ENCODE results near the gene NRF1. TPM values are rescaled to one million over a fixed set of nuclear protein-coding genes. Genes with fewer than 3 reads are reported as not detected.

The NRF1 gene
- total RNA-seq, 1 experiment from 2014 or later: 22.5 TPM

- no peak overlapping the region for H3K9ac ChIP-seq (ENCODE audit: low read length)
- H3K4me2 ChIP-seq (ENCODE audit: low read depth, low read length, poor library complexity, severe bottlenecking): no peak overlapping the region
- no peaks in the 10 kb centered on the region for H3K9me2 ChIP-seq (replicated peaks; ENCODE audit: insufficient read depth, low read length)
- no peaks in the 10 kb centered on the region for H3K79me2 ChIP-seq (ENCODE audit: low read length)
- H3K4me3 ChIP-seq (ENCODE audit: low read length): no peak overlapping the region
- H3K27me3 ChIP-seq (ENCODE audit: low read length): no peaks in the 10 kb centered on the region
- DNase-seq: no peak
- H2AFZ ChIP-seq (ENCODE audit: low read length): no peak overlapping the region
- H4K20me1 ChIP-seq (ENCODE audit: insufficient read depth, low read depth, low read length): no peaks in the 10 kb centered on the region
- H3K9me3 ChIP-seq (ENCODE audit: low read length): no peaks in the 10 kb centered on the region
- no peaks in the 10 kb centered on the region for H3K4me1 ChIP-seq (ENCODE audit: low read length)
- H3K27ac ChIP-seq (ENCODE audit: low read length): no peak overlapping the region
- no peaks in the 10 kb centered on the region for H3K36me3 ChIP-seq (ENCODE audit: insufficient read depth, low read length)
Measured at GRCh38 chr7:129742256-129742655, 130.7 kb downstream of the NRF1 start.

DNA sequence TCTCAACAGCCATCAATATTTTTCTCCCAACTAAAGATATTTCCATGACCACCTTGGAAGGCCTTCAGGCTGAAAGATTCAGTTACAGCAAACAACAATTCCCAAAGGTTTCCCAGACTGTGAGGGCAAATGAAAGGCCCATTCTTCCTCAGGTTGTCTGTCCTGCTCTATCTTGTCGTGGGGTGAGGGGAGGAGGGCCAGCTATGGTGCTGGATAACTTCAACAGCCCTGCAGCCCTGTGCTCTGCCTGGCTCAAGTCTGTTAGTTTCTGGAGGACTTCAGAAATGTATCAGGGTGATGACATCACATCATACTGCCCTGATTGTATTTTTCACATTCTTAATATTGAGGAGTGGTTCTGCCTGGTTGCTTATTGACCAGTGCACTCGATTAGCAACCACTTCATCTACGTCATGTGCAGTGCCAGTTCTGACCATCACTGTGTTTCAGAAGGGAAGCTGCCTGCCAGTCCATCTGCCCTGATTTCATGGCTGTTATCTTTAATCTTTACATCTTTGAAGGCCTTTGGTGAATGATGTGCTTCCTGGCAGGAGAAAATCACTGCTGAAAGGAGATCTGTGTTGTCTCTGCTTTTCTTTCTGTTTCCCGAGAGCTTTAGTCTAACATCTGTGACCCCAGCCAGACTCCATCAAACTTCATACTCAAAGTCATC, 135.5 kb downstream of the NRF1 start:
- Histone ChIP-seq H4K20me1 (ENCODE audit: insufficient read depth, low read depth, low read length) (no peaks in the 10 kb centered on the region), H3K4me1 (ENCODE audit: low read length) (no peaks in the 10 kb centered on the region), H3K27me3 (ENCODE audit: low read length) (no peaks in the 10 kb centered on the region), H3K9ac (ENCODE audit: low read length) (no peak overlapping the region), H3K27ac (ENCODE audit: low read length) (no peak overlapping the region), H3K79me2 (ENCODE audit: low read length) (no peaks in the 10 kb centered on the region), H3K9me3 (ENCODE audit: low read length) (no peaks in the 10 kb centered on the region), H3K4me3 (ENCODE audit: low read length) (no peak overlapping the region), H3K4me2 (ENCODE audit: low read depth, low read length, poor library complexity, severe bottlenecking) (no peak overlapping the region), H2AFZ (ENCODE audit: low read length) (no peak overlapping the region), H3K9me2 (replicated peaks; ENCODE audit: insufficient read depth, low read length) (no peaks in the 10 kb centered on the region), H3K36me3 (ENCODE audit: insufficient read depth, low read length) (no peaks in the 10 kb centered on the region)
- no peak for DNase-seq

DNA sequence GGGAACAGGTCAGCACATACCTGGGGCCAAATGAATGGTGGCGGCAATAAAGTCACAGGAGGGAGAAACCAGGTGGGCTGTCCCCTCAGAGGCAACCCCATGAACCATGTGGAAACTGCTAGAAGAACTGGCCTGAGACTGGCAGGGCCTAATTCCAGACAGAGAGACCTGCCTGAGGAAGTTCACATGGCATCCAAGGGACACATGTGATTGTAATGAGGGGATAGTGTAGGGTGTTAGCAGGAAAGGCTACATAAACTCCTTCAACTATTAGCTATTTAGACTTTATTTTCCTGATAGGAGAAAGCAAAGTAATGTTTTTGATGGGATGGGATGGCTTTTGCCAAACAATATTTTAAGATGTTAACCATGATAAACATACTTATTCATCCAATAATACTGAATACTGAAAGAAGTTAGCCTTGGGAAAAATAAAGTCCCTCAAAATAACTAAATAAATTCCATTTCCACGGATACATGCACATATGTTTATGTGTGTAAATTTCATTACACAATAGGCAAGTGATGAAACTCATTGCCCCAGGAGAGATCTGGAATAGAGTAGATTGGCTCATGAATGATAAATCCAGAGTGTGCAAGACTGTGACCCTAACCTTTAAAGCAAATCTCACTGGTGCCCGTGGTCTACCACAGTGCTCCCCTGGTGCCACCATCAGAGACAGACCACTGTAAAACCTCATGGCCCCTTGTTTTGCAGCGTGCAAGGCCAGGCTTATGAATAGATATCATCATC, 137.0 kb downstream of the NRF1 start:
- Histone ChIP-seq H3K27ac (ENCODE audit: low read length) (no peak overlapping the region), H3K4me2 (ENCODE audit: low read depth, low read length, poor library complexity, severe bottlenecking) (no peak overlapping the region), H3K27me3 (ENCODE audit: low read length) (no peaks in the 10 kb centered on the region), H3K4me1 (ENCODE audit: low read length) (no peaks in the 10 kb centered on the region), H2AFZ (ENCODE audit: low read length) (no peak overlapping the region), H3K36me3 (ENCODE audit: insufficient read depth, low read length) (no peaks in the 10 kb centered on the region), H3K4me3 (ENCODE audit: low read length) (no peak overlapping the region), H3K9me3 (ENCODE audit: low read length) (no peaks in the 10 kb centered on the region), H3K79me2 (ENCODE audit: low read length) (no peaks in the 10 kb centered on the region), H3K9ac (ENCODE audit: low read length) (no peak overlapping the region), H3K9me2 (replicated peaks; ENCODE audit: insufficient read depth, low read length) (no peaks in the 10 kb centered on the region), H4K20me1 (ENCODE audit: insufficient read depth, low read depth, low read length) (no peaks in the 10 kb centered on the region)
- DNase-seq: no peak

GRCh38 chr7:129750091-129750490, 138.6 kb downstream of the NRF1 start:
- H4K20me1 ChIP-seq (ENCODE audit: insufficient read depth, low read depth, low read length): no peaks in the 10 kb centered on the region
- H3K9me3 ChIP-seq (ENCODE audit: low read length): no peaks in the 10 kb centered on the region
- no peaks in the 10 kb centered on the region for H3K79me2 ChIP-seq (ENCODE audit: low read length)
- no peaks in the 10 kb centered on the region for H3K4me1 ChIP-seq (ENCODE audit: low read length)
- no peak overlapping the region for H3K27ac ChIP-seq (ENCODE audit: low read length)
- H3K36me3 ChIP-seq (ENCODE audit: insufficient read depth, low read length): no peaks in the 10 kb centered on the region
- no peaks in the 10 kb centered on the region for H3K27me3 ChIP-seq (ENCODE audit: low read length)
- no peak overlapping the region for H2AFZ ChIP-seq (ENCODE audit: low read length)
- no peak overlapping the region for H3K4me3 ChIP-seq (ENCODE audit: low read length)
- no peak for DNase-seq
- no peak overlapping the region for H3K9ac ChIP-seq (ENCODE audit: low read length)
- H3K4me2 ChIP-seq (ENCODE audit: low read depth, low read length, poor library complexity, severe bottlenecking): no peak overlapping the region
- no peaks in the 10 kb centered on the region for H3K9me2 ChIP-seq (replicated peaks; ENCODE audit: insufficient read depth, low read length)

GRCh38 chr7:129750501-129750900, 139.0 kb downstream of the NRF1 start:
- Histone ChIP-seq H3K36me3 (ENCODE audit: insufficient read depth, low read length) (no peaks in the 10 kb centered on the region), H3K4me1 (ENCODE audit: low read length) (no peaks in the 10 kb centered on the region), H3K79me2 (ENCODE audit: low read length) (no peaks in the 10 kb centered on the region), H2AFZ (ENCODE audit: low read length) (no peak overlapping the region), H3K9me3 (ENCODE audit: low read length) (no peaks in the 10 kb centered on the region), H3K4me2 (ENCODE audit: low read depth, low read length, poor library complexity, severe bottlenecking) (no peak overlapping the region), H3K27me3 (ENCODE audit: low read length) (no peaks in the 10 kb centered on the region), H3K27ac (ENCODE audit: low read length) (no peak overlapping the region), H3K9me2 (replicated peaks; ENCODE audit: insufficient read depth, low read length) (no peaks in the 10 kb centered on the region), H3K4me3 (ENCODE audit: low read length) (no peak overlapping the region), H3K9ac (ENCODE audit: low read length) (no peak overlapping the region), H4K20me1 (ENCODE audit: insufficient read depth, low read depth, low read length) (no peaks in the 10 kb centered on the region)
- no peak for DNase-seq

DNA sequence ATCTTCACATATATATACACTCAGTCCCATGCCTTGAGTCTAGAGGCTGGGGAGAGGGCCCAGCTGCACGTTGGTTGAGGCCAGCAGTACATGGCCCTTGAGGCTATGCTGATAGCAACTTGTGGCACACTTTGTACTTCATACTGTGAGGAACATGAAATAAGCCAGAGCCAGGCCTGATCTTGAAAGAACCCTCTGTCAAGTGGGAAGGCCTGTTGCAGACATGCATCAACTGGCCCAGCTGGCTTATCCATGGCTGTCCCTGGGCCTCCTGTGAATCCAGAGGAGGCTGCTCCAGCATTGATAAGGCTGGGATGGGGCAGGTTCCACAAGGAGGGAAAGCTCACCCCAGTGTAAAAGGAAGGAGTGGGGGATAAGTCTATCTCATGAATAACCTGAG, 140.4 kb downstream of the NRF1 start:
- DNase-seq: no peak
- Histone ChIP-seq H3K36me3 (ENCODE audit: insufficient read depth, low read length) (no peaks in the 10 kb centered on the region), H3K27ac (ENCODE audit: low read length) (no peak overlapping the region), H3K9ac (ENCODE audit: low read length) (no peak overlapping the region), H3K79me2 (ENCODE audit: low read length) (no peaks in the 10 kb centered on the region), H3K27me3 (ENCODE audit: low read length) (no peaks in the 10 kb centered on the region), H3K4me2 (ENCODE audit: low read depth, low read length, poor library complexity, severe bottlenecking) (no peak overlapping the region), H3K9me2 (replicated peaks; ENCODE audit: insufficient read depth, low read length) (no peaks in the 10 kb centered on the region), H3K4me3 (ENCODE audit: low read length) (no peak overlapping the region), H2AFZ (ENCODE audit: low read length) (no peak overlapping the region), H4K20me1 (ENCODE audit: insufficient read depth, low read depth, low read length) (no peaks in the 10 kb centered on the region), H3K4me1 (ENCODE audit: low read length) (no peaks in the 10 kb centered on the region), H3K9me3 (ENCODE audit: low read length) (no peaks in the 10 kb centered on the region)

DNA sequence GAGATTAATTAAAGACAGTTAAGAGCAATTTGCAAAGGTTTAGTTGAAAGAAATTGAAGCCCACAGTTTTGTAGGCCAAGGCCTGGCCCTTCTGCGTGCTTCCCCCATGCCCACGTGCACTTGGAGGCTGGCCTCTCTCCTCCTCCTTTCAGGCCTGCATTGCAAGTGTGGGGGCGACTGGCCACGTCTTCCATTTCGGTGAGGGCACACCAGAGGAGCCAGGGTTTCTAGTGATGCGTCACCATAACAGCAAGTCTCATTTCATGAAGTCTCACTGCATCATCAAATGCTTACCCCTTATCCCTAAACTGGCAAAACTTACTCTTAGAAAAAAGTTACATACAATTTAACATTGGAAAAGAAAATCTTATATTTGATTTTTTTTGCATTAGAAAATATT, 141.2 kb downstream of the NRF1 start:
- H4K20me1 ChIP-seq (ENCODE audit: insufficient read depth, low read depth, low read length): no peaks in the 10 kb centered on the region
- no peaks in the 10 kb centered on the region for H3K36me3 ChIP-seq (ENCODE audit: insufficient read depth, low read length)
- H3K4me1 ChIP-seq (ENCODE audit: low read length): no peaks in the 10 kb centered on the region
- no peak overlapping the region for H3K27ac ChIP-seq (ENCODE audit: low read length)
- H3K79me2 ChIP-seq (ENCODE audit: low read length): no peaks in the 10 kb centered on the region
- H3K4me2 ChIP-seq (ENCODE audit: low read depth, low read length, poor library complexity, severe bottlenecking): no peak overlapping the region
- H3K9me2 ChIP-seq (replicated peaks; ENCODE audit: insufficient read depth, low read length): no peaks in the 10 kb centered on the region
- H3K9ac ChIP-seq (ENCODE audit: low read length): no peak overlapping the region
- H3K27me3 ChIP-seq (ENCODE audit: low read length): no peaks in the 10 kb centered on the region
- no peak for DNase-seq
- H3K4me3 ChIP-seq (ENCODE audit: low read length): no peak overlapping the region
- H3K9me3 ChIP-seq (ENCODE audit: low read length): no peaks in the 10 kb centered on the region
- H2AFZ ChIP-seq (ENCODE audit: low read length): no peak overlapping the region

DNA sequence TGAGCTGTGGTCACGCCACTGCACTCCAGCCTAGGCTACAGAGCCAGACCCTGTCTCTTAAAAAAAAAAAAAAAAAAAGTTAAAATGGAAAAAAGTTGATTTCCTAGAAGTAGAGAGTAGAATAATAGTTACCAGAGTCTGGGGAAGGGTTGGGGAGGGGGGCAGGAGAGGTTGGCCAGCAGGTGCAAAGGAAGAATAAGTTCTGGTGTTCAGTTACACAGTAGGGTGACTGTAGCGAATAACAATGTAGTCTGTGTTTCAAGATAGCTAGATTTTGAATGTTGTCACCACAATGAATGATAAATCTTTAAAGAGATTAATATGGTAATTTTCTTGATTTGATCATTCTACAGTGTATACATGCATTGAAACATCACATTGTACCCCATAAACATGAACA, 142.9 kb downstream of the NRF1 start:
- Histone ChIP-seq H3K4me3 (ENCODE audit: low read length) (no peak overlapping the region), H3K4me2 (ENCODE audit: low read depth, low read length, poor library complexity, severe bottlenecking) (no peak overlapping the region), H3K9ac (ENCODE audit: low read length) (no peak overlapping the region), H3K27me3 (ENCODE audit: low read length) (no peaks in the 10 kb centered on the region), H3K9me3 (ENCODE audit: low read length) (no peaks in the 10 kb centered on the region), H2AFZ (ENCODE audit: low read length) (no peak overlapping the region), H3K9me2 (replicated peaks; ENCODE audit: insufficient read depth, low read length) (no peaks in the 10 kb centered on the region), H3K4me1 (ENCODE audit: low read length) (no peaks in the 10 kb centered on the region), H3K79me2 (ENCODE audit: low read length) (no peaks in the 10 kb centered on the region), H3K27ac (ENCODE audit: low read length) (no peak overlapping the region), H3K36me3 (ENCODE audit: insufficient read depth, low read length) (no peaks in the 10 kb centered on the region), H4K20me1 (ENCODE audit: insufficient read depth, low read depth, low read length) (no peaks in the 10 kb centered on the region)
- DNase-seq: no peak

Data from Karpas-422 (cell line).